ENCODE measurements around the gene CHIT1. TPM values are rescaled to one million over a fixed set of nuclear protein-coding genes. Genes with fewer than 3 reads are reported as not detected.

The CHIT1 gene
- total RNA-seq = not detected in 2 replicates

GRCh38 chr1:203229471-203230135, at the start of gene CHIT1:
Gene CHIT1 (minus strand): TSS chr1:203229673. CDS start chr1:203229636, 37 bp downstream.

GRCh38 chr1:203186446-203187303, 42.8 kb downstream of the CHIT1 start, which contains the start of gene CHI3L1:
Gene CHI3L1 (minus strand): TSS chr1:203186704. CDS start chr1:203186623, 81 bp downstream.

GRCh38 chr1:203175237-203175826, 54.1 kb downstream of the CHIT1 start, which contains the start of gene MYBPH:
Gene MYBPH (minus strand): TSS chr1:203175826. CDS start chr1:203175755, 71 bp downstream.

Other genes with a start within 250 kb of the CHIT1 start
- 106 and 110 TPM in 2 replicates for gene TMEM183A, start 222.3 kb downstream of the CHIT1 start, total RNA-seq
- 0.14 and 0.66 TPM in 2 replicates for gene PPFIA4, start 203.2 kb downstream of the CHIT1 start, total RNA-seq
- gene MYOG, start 143.7 kb downstream of the CHIT1 start, total RNA-seq = not detected in 2 replicates
- 5.0 and 35.5 TPM in 2 replicates for gene ADORA1, start 101.9 kb downstream of the CHIT1 start, total RNA-seq
- 0.88 and 1.4 TPM in 2 replicates for gene MYBPH, start 53.8 kb downstream of the CHIT1 start, total RNA-seq
- 44.8 and 896 TPM in 2 replicates for gene CHI3L1, start 43.0 kb downstream of the CHIT1 start, total RNA-seq
- gene BTG2, start 75.8 kb upstream of the CHIT1 start, total RNA-seq = 7.9 and 9.8 TPM in 2 replicates
- 0.29 and 7.9 TPM in 2 replicates for gene FMOD, start 121.4 kb upstream of the CHIT1 start, total RNA-seq
- gene PRELP, start 246.1 kb upstream of the CHIT1 start, total RNA-seq = under 0.01 and 0.14 TPM in 2 replicates

Data from placental pericyte (primary cell).